MCF 10A (cell line): ENCODE results near the gene SPRED2. TPM values are rescaled to one million over a fixed set of nuclear protein-coding genes. Genes with fewer than 3 reads are reported as not detected.

ENCODE experiments used
- BruUV-seq: library from RNA; stranded (reverse); fragments of 400-500 nt; replicated peaks from 2 replicates; lab custom pipeline; 2021; lab: Mats Ljungman, UMichigan
- CTCF ChIA-PET: fragments of 300-600 bp; sonication (Branson Sonifier 250); formaldehyde crosslinking; extraction: SDS; loops from one replicate; lab custom pipeline; 2021; ENCODE audit warnings: antibody characterized with exemption, inconsistent platforms; lab: Yijun Ruan, JAX
- POLR2A ChIA-PET: fragments of 300-600, 350-650 bp; sonication (Branson Sonifier 250); formaldehyde crosslinking; extraction: SDS; loops from one replicate; lab custom pipeline; 2020; ENCODE audit warnings: antibody characterized with exemption, inconsistent platforms; lab: Yijun Ruan, JAX
- DNase-seq: peaks from one replicate; pipeline ENCODE4 v3.0.0-alpha.2; 2018; ENCODE audit not compliant: unreplicated experiment
- H3K27ac Mint-ChIP-seq: one replicate; pipeline ENCODE4 v1.8.0; 2022; ENCODE audit warnings: mild to moderate bottlenecking, low read depth, mixed read lengths; ENCODE audit not compliant: unreplicated experiment
- H3K27me3 Mint-ChIP-seq: one replicate; pipeline ENCODE4 v1.8.0; 2022; ENCODE audit warnings: mixed read lengths; ENCODE audit not compliant: insufficient read depth, unreplicated experiment
- H3K36me3 Mint-ChIP-seq: one replicate; pipeline ENCODE4 v1.8.0; 2022; ENCODE audit warnings: mild to moderate bottlenecking, moderate library complexity, mixed read lengths; ENCODE audit not compliant: insufficient read depth, unreplicated experiment
- H3K4me1 Mint-ChIP-seq: one replicate; pipeline ENCODE4 v1.8.0; 2022; ENCODE audit warnings: mixed read lengths; ENCODE audit not compliant: insufficient read depth, unreplicated experiment
- H3K4me3 Mint-ChIP-seq: one replicate; pipeline ENCODE4 v1.8.0; 2022; ENCODE audit warnings: mild to moderate bottlenecking, moderate library complexity, mixed read lengths; ENCODE audit not compliant: unreplicated experiment
- H3K9me3 Mint-ChIP-seq: one replicate; pipeline ENCODE4 v1.8.0; 2022; ENCODE audit warnings: mixed read lengths; ENCODE audit not compliant: unreplicated experiment
- intact Hi-C: fragments of 100-400 bp; cut with micrococcal nuclease; formaldehyde crosslinking; loops from 2 replicates; pipeline ENCODE4 v1.14.1; 2022
- total RNA-seq: library from RNA; stranded (reverse); gene quantifications from 2 replicates; pipeline ENCODE4 v1.2.3, GENCODE V29; 2022
- TF ChIP-seq, protein P1 (sequence below): fragments of 200-600 bp; IDR thresholded peaks from one replicate; pipeline ENCODE4 v1.8.0; 2022; ENCODE audit warnings: antibody characterized with exemption, mild to moderate bottlenecking; ENCODE audit not compliant: unreplicated experiment

SPRED2 gene
- total RNA-seq, 1 experiment from 2014 or later, result 38.6 TPM

DNA sequence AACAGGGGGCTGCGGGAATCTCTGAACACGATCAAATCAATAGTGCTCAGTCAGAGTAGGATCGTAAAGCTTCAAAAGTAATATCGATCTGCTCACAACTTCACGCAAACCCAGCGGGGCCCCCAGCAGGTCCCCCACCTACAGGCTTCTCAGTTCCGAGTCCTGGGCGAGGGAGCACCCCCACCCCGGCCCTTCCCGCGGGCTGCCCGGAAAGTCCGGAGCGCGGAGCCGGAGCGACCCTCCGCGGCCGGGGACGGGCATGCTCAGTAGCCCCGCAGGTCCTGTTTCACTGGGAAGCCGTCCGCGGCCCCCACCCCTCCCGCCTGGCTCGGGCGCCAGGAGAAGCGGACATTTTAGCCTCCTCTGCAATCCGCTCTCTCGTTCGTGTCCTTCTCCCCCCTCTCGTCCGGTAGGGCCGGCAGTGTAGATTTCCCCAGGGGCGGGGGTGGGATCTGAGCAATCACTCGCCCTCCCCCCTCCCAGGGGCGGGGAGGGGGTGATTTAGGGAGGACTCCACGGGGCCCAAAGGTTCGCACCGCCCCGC is 3.3 kb upstream of the SPRED2 start:
- Mint-ChIP-seq H3K27me3 (no peaks in the 10 kb centered on the region), H3K27ac (peak overlapping the region; percentile 91), H3K4me1 (peaks cover 5% of the 10 kb centered on the region), H3K9me3 (no peaks in the 10 kb centered on the region), H3K4me3 (peak overlapping the region; percentile 83), H3K36me3 (no peaks in the 10 kb centered on the region)
- DNase-seq, result peak; percentile 79
- ChIA-PET POLR2A (interaction anchor here (0.5 to 3.6 kb wide), 24 partner anchors 8 to 365 kb away, joined by 3 to 28 read pairs (median 5); partner anchors contain the start of gene ACTR2), CTCF (interaction anchor here (0.7 to 2.4 kb wide), 2 partner anchors 53 to 154 kb away, joined by 3 to 8 read pairs; no protein-coding TSS in a partner anchor)
- TF ChIP-seq, protein P1, sequence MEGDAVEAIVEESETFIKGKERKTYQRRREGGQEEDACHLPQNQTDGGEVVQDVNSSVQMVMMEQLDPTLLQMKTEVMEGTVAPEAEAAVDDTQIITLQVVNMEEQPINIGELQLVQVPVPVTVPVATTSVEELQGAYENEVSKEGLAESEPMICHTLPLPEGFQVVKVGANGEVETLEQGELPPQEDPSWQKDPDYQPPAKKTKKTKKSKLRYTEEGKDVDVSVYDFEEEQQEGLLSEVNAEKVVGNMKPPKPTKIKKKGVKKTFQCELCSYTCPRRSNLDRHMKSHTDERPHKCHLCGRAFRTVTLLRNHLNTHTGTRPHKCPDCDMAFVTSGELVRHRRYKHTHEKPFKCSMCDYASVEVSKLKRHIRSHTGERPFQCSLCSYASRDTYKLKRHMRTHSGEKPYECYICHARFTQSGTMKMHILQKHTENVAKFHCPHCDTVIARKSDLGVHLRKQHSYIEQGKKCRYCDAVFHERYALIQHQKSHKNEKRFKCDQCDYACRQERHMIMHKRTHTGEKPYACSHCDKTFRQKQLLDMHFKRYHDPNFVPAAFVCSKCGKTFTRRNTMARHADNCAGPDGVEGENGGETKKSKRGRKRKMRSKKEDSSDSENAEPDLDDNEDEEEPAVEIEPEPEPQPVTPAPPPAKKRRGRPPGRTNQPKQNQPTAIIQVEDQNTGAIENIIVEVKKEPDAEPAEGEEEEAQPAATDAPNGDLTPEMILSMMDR, result no peak
- no TSS peak for BruUV-seq
- intact Hi-C loops, result loop anchor here (1.0 to 5.0 kb wide), 6 partner anchors 53 to 170 kb away; no protein-coding TSS in a partner anchor

DNA sequence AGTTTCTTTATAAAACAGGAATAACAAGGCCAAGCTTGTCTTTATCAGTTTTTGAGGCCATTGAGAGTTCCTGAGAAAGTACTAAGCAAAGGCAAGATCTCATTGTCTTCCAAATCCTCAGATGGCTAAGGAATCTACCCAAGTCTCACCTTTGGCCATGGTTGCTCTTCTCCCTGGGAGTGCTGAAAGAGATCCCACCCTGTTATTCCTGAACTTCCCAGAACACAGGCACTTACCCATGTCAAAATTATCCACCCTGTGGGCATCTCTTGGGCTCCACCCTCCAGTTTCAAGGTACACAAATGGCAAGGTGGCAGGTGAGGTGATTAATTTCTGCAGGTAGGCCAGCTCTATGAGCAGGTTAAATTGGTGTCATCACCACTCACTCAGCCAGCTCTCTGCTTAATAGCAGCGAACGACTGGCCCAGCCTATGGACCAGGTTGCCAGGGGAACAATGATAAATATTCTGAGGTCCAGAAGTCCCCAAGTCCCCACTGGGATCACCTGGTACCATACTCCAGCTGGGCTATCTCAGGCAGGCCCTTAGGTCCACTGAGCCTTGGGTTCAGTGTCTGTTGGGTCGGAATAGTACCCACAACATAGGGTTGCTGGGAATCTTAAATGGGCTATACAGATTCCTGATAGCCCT is 2.3 kb upstream of the SPRED2 start:
- BruUV-seq, result no TSS peak
- H3K9me3 Mint-ChIP-seq, result no peaks in the 10 kb centered on the region
- H3K27me3 Mint-ChIP-seq, result no peaks in the 10 kb centered on the region
- H3K36me3 Mint-ChIP-seq, result no peaks in the 10 kb centered on the region
- H3K4me3 Mint-ChIP-seq, result peak overlapping the region; percentile 83
- TF ChIP-seq, protein P1, result no peak
- intact Hi-C loops, result loop anchor here (5.0 kb wide), 2 partner anchors 117 to 133 kb away; no protein-coding TSS in a partner anchor
- DNase-seq, result no peak
- POLR2A ChIA-PET, result interaction anchor here (0.5 to 3.6 kb wide), 12 partner anchors 39 to 364 kb away, joined by 3 to 28 read pairs (median 4); partner anchors contain the start of gene ACTR2
- CTCF ChIA-PET, result interaction anchor here (2.4 kb wide), 1 partner anchor 52 kb away, joined by 8 read pairs; no protein-coding TSS in a partner anchor
- no peak overlapping the region for H3K27ac Mint-ChIP-seq
- peaks cover 5% of the 10 kb centered on the region for H3K4me1 Mint-ChIP-seq

DNA sequence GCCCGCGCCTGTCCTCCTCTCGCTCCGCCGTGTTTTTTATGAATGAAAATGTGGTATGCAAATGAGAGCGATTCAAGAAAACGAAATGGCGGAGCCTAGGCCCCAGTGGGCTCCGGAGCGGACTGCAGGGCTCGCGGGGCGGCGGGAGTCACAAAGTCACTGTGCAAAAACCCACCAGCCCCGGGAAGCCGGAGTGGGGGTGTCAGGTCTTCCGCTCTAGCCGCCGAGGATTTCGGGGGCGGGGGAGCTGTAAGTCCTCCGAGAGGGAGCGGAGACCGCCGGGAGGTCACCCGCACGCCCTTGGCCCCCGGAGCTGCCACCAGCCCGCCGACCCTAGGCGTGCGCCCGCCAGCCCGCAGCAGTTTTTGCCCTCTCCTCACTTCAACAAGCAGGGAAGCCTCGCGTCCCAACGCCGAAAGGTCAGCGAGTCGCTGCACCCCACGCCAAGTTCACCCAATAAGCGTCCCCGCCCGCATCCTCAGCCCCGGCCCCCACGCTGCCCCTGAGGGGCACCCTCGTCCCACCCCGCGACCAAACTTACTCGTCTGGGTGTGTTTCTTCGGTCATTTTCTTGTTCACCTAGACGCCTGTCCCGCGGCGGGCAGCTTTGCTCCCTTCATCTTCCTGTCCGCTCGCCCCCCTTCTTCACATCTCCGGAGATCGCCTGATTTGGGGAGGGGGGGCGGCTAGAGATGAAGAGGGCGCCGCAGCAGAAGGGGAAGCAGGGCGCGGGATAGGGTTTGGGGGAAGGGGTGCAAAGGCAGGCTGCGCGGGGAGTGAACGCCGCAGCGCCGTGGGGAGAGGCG is 775 bp downstream of the SPRED2 start:
- TSS peak; percentile 7 for BruUV-seq
- Mint-ChIP-seq H3K36me3 (no peaks in the 10 kb centered on the region), H3K27ac (peak overlapping the region; percentile 89), H3K4me3 (peak overlapping the region; percentile 93), H3K9me3 (no peaks in the 10 kb centered on the region), H3K27me3 (no peaks in the 10 kb centered on the region), H3K4me1 (peaks cover 5% of the 10 kb centered on the region)
- CTCF ChIA-PET, result interaction anchor here (0.5 to 1.2 kb wide), 6 partner anchors 21 to 639 kb away, joined by 3 to 4 read pairs (median 3); no protein-coding TSS in a partner anchor
- intact Hi-C loops, result loop anchor here (1.0 kb wide), 3 partner anchors 48 to 166 kb away; no protein-coding TSS in a partner anchor
- peak; percentile 32 for DNase-seq
- TF ChIP-seq, protein P1, result no peak
- POLR2A ChIA-PET, result interaction anchor here (0.7 to 3.1 kb wide), 15 partner anchors 17 to 205 kb away, joined by 3 to 28 read pairs (median 5); partner anchors contain the start of gene ACTR2
